GM12891 (cell line): ENCODE data around the gene GSN.

ENCODE experiments used
- DNase-seq: peaks from one replicate; pipeline ENCODE4 v3.0.0; 2011; ENCODE audit warnings: low spot score; ENCODE audit not compliant: insufficient read length
- FAIRE-seq: peaks from 2 replicates; lab custom pipeline; 2011; peaks lifted over from hg19 to GRCh38; lab: Jason Lieb, UNC
- PAX5 ChIP-seq: IDR thresholded peaks from 2 replicates; pipeline ENCODE4 v1.6.1; 2011; ENCODE audit warnings: low read length, moderate library complexity, mild to moderate bottlenecking; ENCODE audit not compliant: insufficient read depth, severe bottlenecking
- POLR2A ChIP-seq: IDR thresholded peaks from 2 replicates; pipeline ENCODE4 v1.6.1; 2011; ENCODE audit warnings: low read depth, low read length, control low read depth
- POLR2AphosphoS5 ChIP-seq: IDR thresholded peaks from 2 replicates; pipeline ENCODE4 v1.6.1; 2011; ENCODE audit warnings: low read depth, low read length, control low read depth
- POU2F2 ChIP-seq: IDR thresholded peaks from 2 replicates; pipeline ENCODE4 v1.6.1; 2011; ENCODE audit warnings: low read depth, mild to moderate bottlenecking, control low read depth, low read length, moderate library complexity
- SPI1 ChIP-seq: IDR thresholded peaks from 2 replicates; pipeline ENCODE4 v1.6.1; 2011; ENCODE audit warnings: low read depth, low read length, control low read depth
- TAF1 ChIP-seq: IDR thresholded peaks from 2 replicates; pipeline ENCODE4 v1.6.1; 2011; ENCODE audit warnings: low read depth, low read length, control low read depth

The GSN gene

DNA sequence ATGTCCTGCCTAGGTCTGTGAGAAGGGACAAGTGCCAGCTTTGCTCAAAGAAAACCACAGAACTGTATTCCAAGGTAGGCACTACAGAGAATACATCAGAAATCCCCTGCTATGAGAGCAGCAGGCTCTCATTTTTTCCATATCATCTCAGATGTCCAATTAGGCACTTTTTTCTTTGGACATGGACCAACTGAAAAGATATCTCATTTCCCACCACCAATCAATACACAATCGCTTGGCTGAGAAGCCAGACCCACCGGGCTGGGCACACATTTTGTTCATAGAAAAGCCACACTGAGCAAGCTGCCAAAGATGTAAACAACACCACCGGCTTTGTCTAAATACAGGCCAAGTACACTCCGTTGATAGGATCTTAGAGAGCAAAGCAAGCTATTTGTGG, 76.2 kb downstream of the GSN start:
- TF ChIP-seq POLR2AphosphoS5: no peak
- no peak for TF ChIP-seq SPI1
- FAIRE-seq (no peak), DNase-seq (no peak)

DNA sequence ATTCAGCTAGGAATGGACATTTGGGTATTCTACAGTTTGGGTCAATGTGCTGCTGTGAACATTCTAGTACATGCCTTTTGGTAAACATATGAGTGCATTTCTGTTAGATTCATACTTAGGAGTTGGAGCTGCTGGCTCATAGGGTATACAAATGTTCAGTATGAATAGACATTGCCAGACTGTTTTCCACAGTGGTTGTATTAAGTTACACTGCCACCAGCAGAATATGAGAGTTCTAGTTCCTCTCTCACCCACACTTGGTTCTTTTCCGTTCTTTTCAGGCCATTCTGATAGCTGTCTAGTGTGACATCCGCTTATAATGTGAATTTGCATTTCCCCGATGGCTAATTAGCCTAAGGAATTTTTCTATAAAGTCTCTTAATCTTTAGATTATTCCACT, 77.1 kb downstream of the GSN start:
- no peak for TF ChIP-seq SPI1
- no peak for TF ChIP-seq POLR2AphosphoS5
- no peak for TF ChIP-seq PAX5
- TF ChIP-seq POLR2A: no peak
- TF ChIP-seq TAF1: no peak
- TF ChIP-seq POU2F2: no peak
- DNase-seq (no peak), FAIRE-seq (no peak)

DNA sequence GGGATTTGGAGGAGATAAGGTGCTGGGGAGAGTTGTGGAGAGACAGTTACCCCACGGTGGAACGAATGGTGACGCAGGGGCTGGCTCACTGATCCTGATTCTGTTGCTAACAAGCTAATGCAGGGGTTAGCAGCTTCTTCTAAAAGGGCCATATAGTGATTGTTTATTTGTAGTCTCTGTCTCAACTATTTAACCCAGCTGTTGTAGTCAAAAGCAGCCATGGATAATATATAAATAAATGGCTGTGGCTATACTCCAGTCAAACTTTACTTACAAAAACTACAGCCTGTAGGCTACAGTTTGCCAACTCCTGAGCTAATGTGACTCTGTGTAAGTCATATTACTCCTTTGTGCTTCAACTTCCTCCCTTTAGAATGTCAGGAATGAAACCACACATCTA, 80.3 kb downstream of the GSN start:
- FAIRE-seq: no peak
- no peak for DNase-seq
- no peak for TF ChIP-seq TAF1
- no peak for TF ChIP-seq POU2F2
- no peak for TF ChIP-seq POLR2AphosphoS5
- TF ChIP-seq POLR2A: no peak
- no peak for TF ChIP-seq SPI1
- TF ChIP-seq PAX5: no peak

DNA sequence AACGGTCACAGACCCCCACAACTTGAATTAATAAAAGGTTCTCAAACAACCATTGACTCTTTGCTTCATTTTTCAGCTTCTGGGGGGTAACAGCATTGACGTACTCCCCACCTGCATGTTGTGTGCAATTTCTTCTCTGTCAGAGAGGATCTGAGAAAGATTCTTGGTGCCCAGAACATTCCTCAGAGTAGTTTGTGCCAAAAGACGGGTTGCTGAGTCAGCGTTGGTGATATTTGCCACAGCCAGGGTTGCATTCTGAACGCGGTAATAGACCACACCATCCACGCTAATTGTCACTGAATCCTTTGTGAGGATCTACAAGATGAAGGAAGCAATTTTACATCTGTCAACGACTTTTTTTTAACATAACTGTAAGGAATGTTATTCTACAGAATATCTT, 81.0 kb downstream of the GSN start:
- no peak for FAIRE-seq
- TF ChIP-seq PAX5: no peak
- no peak for TF ChIP-seq POLR2A
- TF ChIP-seq POU2F2: no peak
- no peak for TF ChIP-seq TAF1
- TF ChIP-seq POLR2AphosphoS5: no peak
- no peak for DNase-seq

GRCh38 chr9:121350036-121350435, 82.1 kb downstream of the GSN start:
- TF ChIP-seq PAX5: no peak
- no peak for TF ChIP-seq POLR2AphosphoS5
- TF ChIP-seq POU2F2: no peak
- TF ChIP-seq SPI1: no peak
- TF ChIP-seq TAF1: no peak
- TF ChIP-seq POLR2A: no peak
- no peak for FAIRE-seq
- DNase-seq: no peak

- FAIRE-seq: no peak
Measured at GRCh38 chr9:121350993-121351561, 83.1 kb downstream of the GSN start.

DNA sequence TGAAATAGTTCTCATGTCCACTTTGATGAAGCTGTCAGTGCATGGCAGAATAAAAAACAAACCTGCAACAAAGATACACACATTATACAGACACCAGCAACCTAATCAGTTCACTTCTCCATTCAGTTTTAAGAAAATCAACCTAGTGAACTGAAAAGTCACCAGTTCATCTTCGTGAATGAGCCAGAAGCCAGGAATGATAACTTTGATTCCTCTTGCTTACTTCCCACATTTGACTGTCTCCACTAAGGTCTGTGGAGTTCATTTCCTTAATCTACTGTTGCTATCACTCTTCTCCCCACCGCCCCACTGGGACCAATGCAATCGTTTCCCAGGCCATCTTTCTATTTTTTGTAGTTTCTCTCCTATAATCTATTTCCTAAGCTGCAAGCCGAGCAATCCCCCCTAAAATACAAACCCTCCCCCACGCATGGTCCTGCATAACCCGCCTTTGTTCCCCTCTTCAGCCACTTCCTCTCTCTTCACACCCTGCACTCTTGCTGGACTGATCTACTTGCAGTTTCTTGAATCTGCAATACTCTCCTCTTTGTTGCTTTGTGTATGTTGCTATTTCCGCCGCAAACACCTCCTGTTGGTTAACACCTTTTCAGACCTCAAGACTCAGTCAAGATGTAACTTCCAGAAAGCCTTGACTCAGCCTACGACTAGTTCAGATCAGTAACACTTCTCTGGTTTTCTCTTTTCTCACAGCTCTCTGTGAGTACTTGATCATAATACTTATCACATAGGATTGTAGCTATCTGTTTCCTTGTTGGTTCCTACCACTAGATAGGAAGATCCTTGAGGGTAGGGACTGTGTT, 85.5 kb downstream of the GSN start:
- no peak for FAIRE-seq
- no peak for DNase-seq
- TF ChIP-seq SPI1 (peak; percentile 76), POU2F2 (no peak), POLR2A (no peak)

More at GRCh38 chr9:121350993-121351561, 83.1 kb downstream of the GSN start:
- TF ChIP-seq POLR2AphosphoS5 (no peak), PAX5 (no peak), TAF1 (no peak), SPI1 (no peak), POU2F2 (no peak), POLR2A (no peak)
- DNase-seq: no peak

DNA sequence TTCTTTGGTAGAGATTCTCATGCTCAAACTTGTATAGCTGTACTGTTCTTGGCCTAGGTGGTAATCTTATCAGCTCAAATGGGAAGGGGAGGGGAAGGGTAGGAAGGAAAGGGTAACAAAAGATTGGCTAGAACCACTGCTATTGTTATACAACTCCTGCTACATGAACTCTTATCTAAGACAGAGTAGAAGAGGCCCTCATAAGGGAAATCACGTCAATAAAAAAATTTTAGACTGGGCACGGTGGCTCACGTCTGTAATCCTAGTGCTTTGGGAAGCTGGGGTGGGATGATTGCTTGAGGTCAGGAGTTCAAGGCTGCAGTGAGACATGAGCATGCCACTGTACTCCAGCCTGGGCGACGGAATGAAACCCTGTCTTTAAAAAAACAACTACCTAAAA, 86.2 kb downstream of the GSN start:
- TF ChIP-seq SPI1 (no peak), PAX5 (no peak), POLR2A (no peak), POU2F2 (no peak), POLR2AphosphoS5 (no peak), TAF1 (no peak)
- DNase-seq (no peak), FAIRE-seq (no peak)

DNA sequence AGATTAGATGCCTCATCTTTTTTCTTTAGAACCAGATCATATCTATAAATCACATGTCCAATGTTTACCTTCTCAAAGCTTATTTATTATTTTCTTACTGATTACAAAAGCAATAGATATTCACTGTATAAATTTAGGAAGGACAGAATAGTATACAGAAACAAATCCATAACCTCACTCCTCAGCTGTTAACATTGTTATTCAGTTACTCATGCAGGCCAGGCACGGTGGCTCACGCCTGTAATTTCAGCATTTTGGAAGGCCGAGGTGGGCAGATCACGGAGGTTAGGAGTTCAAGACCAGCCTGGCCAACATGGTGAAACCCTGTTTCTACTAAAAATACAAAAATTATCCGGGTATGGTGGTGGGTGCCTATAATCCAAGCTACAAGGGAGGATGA, 86.8 kb downstream of the GSN start:
- FAIRE-seq: no peak
- no peak for TF ChIP-seq TAF1
- TF ChIP-seq PAX5: no peak
- TF ChIP-seq POU2F2: no peak
- TF ChIP-seq SPI1: no peak
- no peak for TF ChIP-seq POLR2AphosphoS5
- no peak for TF ChIP-seq POLR2A

DNA sequence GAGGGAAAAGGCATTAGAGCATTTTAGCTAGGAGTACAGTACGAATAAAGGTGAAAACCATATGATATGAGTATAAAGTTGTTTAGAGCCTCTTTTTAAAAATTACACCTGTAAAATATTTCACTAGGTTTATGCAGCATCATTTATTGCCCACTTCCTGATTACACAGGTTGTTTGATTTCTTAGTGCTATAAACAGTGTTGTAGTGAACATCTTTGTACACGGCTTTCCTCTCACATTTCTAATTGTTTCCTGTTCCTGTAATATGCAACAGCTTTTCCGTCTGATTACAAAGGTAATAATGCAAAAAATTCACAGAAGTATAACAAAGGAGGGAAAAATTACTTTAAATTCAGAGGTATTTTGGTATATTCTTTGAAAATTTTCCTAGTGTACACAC, 89.0 kb downstream of the GSN start:
- TF ChIP-seq PAX5 (no peak), SPI1 (no peak), POLR2A (no peak), TAF1 (no peak), POU2F2 (no peak), POLR2AphosphoS5 (no peak)
- no peak for FAIRE-seq
- no peak for DNase-seq

More for the DNA sequence above, 86.8 kb downstream of the GSN start:
- DNase-seq: no peak
